Smooth muscle cell (in vitro differentiated cells): ENCODE results near the gene FAM76B. TPM values are rescaled to one million over a fixed set of nuclear protein-coding genes. Genes with fewer than 3 reads are reported as not detected.
A peak's percentile ranks its signal among the peaks of the same experiment; 100 is the strongest.

ENCODE experiments used
- DNase-seq: peaks from one replicate; lab custom pipeline; 2025; ENCODE audit not compliant: unreplicated experiment; lab: John Stamatoyannopoulos, UW
- H2AFZ ChIP-seq: fragments of 200-600 bp; sonication (generic); 2 replicates; pipeline ENCODE4 v1.6.0; 2016; ENCODE audit warnings: antibody characterized with exemption, low read depth, mild to moderate bottlenecking
- H3F3A ChIP-seq: fragments of 200-600 bp; sonication (generic); 2 replicates; pipeline ENCODE4 v1.6.0; 2017; ENCODE audit warnings: antibody characterized with exemption, low read depth
- H3K27ac ChIP-seq: fragments of 200-600 bp; sonication (generic); 2 replicates; pipeline ENCODE4 v1.5.1; 2016; ENCODE audit warnings: low read depth, mild to moderate bottlenecking
- H3K27me3 ChIP-seq: fragments of 200-600 bp; sonication (generic); 2 replicates; pipeline ENCODE4 v1.6.1; 2016; ENCODE audit warnings: low read depth, mild to moderate bottlenecking
- H3K36me3 ChIP-seq: fragments of 200-600 bp; sonication (generic); 2 replicates; pipeline ENCODE4 v1.5.1; 2016; ENCODE audit warnings: low read depth
- H3K4me1 ChIP-seq: fragments of 200-600 bp; sonication (generic); 2 replicates; pipeline ENCODE4 v1.5.1; 2016; ENCODE audit warnings: low read depth
- H3K4me2 ChIP-seq: fragments of 200-600 bp; sonication (generic); 2 replicates; pipeline ENCODE4 v1.6.0; 2016; ENCODE audit warnings: mild to moderate bottlenecking
- H3K4me3 ChIP-seq: fragments of 200-600 bp; sonication (generic); 2 replicates; pipeline ENCODE4 v1.5.1; 2016; ENCODE audit warnings: mild to moderate bottlenecking
- H3K79me2 ChIP-seq: fragments of 200-600 bp; sonication (generic); 2 replicates; pipeline ENCODE4 v1.6.0; 2016; ENCODE audit warnings: low read depth, mild to moderate bottlenecking
- H3K9ac ChIP-seq: fragments of 200-600 bp; sonication (generic); 2 replicates; pipeline ENCODE4 v1.6.0; 2016; ENCODE audit warnings: low read depth
- H3K9me3 ChIP-seq: fragments of 200-600 bp; sonication (generic); replicated peaks from 2 replicates; pipeline ENCODE4 v1.5.1; 2016; ENCODE audit warnings: low read depth
- H4K20me1 ChIP-seq: fragments of 200-600 bp; sonication (generic); 2 replicates; pipeline ENCODE4 v1.6.0; 2016; ENCODE audit warnings: low read depth
- CTCF ChIP-seq: fragments of 200-600 bp; sonication (generic); IDR thresholded peaks from 2 replicates; pipeline ENCODE4 v1.5.1; 2017; ENCODE audit warnings: borderline replicate concordance, mild to moderate bottlenecking, antibody characterized with exemption; ENCODE audit not compliant: insufficient read depth, poor library complexity, severe bottlenecking
- WGBS: methylation state at CpG from one replicate; pipeline ENCODE4 v1.1.7; 2016; ENCODE audit warnings: low lambda C conversion rate; 5-methylcytosine and 5-hydroxymethylcytosine counted together
- polyA plus RNA-seq: library from polyadenylated mRNA; unstranded; fragments of >200 nt; fragmentation: Nextera tagmentation; extraction: Ambion mirVana; gene quantifications from 2 replicates; pipeline ENCODE4 v1.2.1, GENCODE V29; 2016
- total RNA-seq: library from RNA; depleted of rRNA; stranded (reverse); fragments of >200 nt; gene quantifications from 2 replicates; pipeline ENCODE4 v1.2.3, GENCODE V29; 2014

Gene FAM76B
- total and polyA plus RNA-seq, 2 experiments from 2014 or later = 14.0 to 31.3 TPM

- 66% methylated on average over 2 of the region's 2 CpGs for WGBS
- no peak for DNase-seq
Measured at GRCh38 chr11:95736809-95737208, 52.8 kb downstream of the FAM76B start.

GRCh38 chr11:95736355-95736754 lies 53.2 kb downstream of the FAM76B start:
- no peak overlapping the region for H3K9ac ChIP-seq
- no peaks in the 10 kb centered on the region for H3K79me2 ChIP-seq
- no peaks in the 10 kb centered on the region for H4K20me1 ChIP-seq
- peaks cover 7% of the 10 kb centered on the region for H3K4me1 ChIP-seq
- no peaks in the 10 kb centered on the region for H3K9me3 ChIP-seq
- no peaks in the 10 kb centered on the region for H3K27me3 ChIP-seq
- H3K36me3 ChIP-seq = no peaks in the 10 kb centered on the region
- no peak for TF ChIP-seq CTCF
- H3K4me3 ChIP-seq = no peak overlapping the region
- 67% methylated on average over 7 of the region's 7 CpGs for WGBS
- H3K27ac ChIP-seq = no peak overlapping the region
- peak overlapping the region; percentile 2 for H2AFZ ChIP-seq
- H3K4me2 ChIP-seq = no peak overlapping the region
- DNase-seq = no peak
- H3F3A ChIP-seq = no peaks in the 10 kb centered on the region

More at GRCh38 chr11:95736809-95737208, 52.8 kb downstream of the FAM76B start:
- Histone ChIP-seq H3K9me3 (no peaks in the 10 kb centered on the region), H3K9ac (no peak overlapping the region), H3K27me3 (no peaks in the 10 kb centered on the region), H4K20me1 (no peaks in the 10 kb centered on the region), H3F3A (no peaks in the 10 kb centered on the region), H3K4me2 (no peak overlapping the region), H3K79me2 (no peaks in the 10 kb centered on the region), H3K4me3 (no peak overlapping the region), H2AFZ (peak overlapping the region; percentile 2), H3K4me1 (peaks cover 7% of the 10 kb centered on the region), H3K36me3 (no peaks in the 10 kb centered on the region), H3K27ac (no peak overlapping the region)
- TF ChIP-seq CTCF = no peak

GRCh38 chr11:95734009-95734572 lies 55.5 kb downstream of the FAM76B start:
- no peaks in the 10 kb centered on the region for H3F3A ChIP-seq
- TF ChIP-seq CTCF = no peak
- no peak for DNase-seq
- no peaks in the 10 kb centered on the region for H3K36me3 ChIP-seq
- H2AFZ ChIP-seq = peak overlapping the region; percentile 95
- no peaks in the 10 kb centered on the region for H3K9me3 ChIP-seq
- H3K79me2 ChIP-seq = no peaks in the 10 kb centered on the region
- peaks cover 7% of the 10 kb centered on the region for H3K4me1 ChIP-seq
- H3K27ac ChIP-seq = peak overlapping the region; percentile 56
- H3K27me3 ChIP-seq = no peaks in the 10 kb centered on the region
- 24% methylated on average over 4 of the region's 4 CpGs for WGBS
- peak overlapping the region; percentile 76 for H3K4me2 ChIP-seq
- no peak overlapping the region for H3K4me3 ChIP-seq
- no peaks in the 10 kb centered on the region for H4K20me1 ChIP-seq
- peak overlapping the region; percentile 46 for H3K9ac ChIP-seq
